Subcutaneous preadipocyte (primary cell): ENCODE measurements around the gene MACROD2. TPM values are rescaled to one million over a fixed set of nuclear protein-coding genes. Genes with fewer than 3 reads are reported as not detected.

Source experiments
- small RNA-seq: library from RNA; depleted of rRNA; stranded (forward); fragments of <200 nt; gene quantifications from one replicate; pipeline ENCODE3, GENCODE V24; 2012
- total RNA-seq: library from RNA; depleted of rRNA; stranded (reverse); fragments of >200 nt; gene quantifications from 2 replicates; pipeline ENCODE4 v1.2.3, GENCODE V29; 2012

The MACROD2 gene
- total RNA-seq = 0.78 TPM in 1 of 2 replicates, not detected in the other

GRCh38 chr20:13995086-13995665, at the start of gene MACROD2:
MACROD2 (plus strand) TSS chr20:13995516.

GRCh38 chr20:13990465-13990864, 4.9 kb upstream of the MACROD2 start, which contains the start of gene SEL1L2:
SEL1L2 (minus strand) TSS chr20:13990614; CDS start chr20:13990534, 80 bp downstream.

GRCh38 chr20:14337400-14338171, 342.3 kb downstream of the MACROD2 start, which contains the start of gene FLRT3:
FLRT3 (minus strand) TSS chr20:14337612; CDS start chr20:14327506, 10,106 bp downstream.

Small RNAs within 50 kb of the gene (small RNA-seq; reads per million reads assigned to genes)
- gene RN7SL864P (not detected), gene RNA5SP475 (not detected), gene RNU6-1159P (not detected), gene RNU6-115P (0.14 reads per million), gene RNU6-228P (0.08 reads per million), gene RNU6-278P (not detected), gene RPS3P1 (not detected)

Other genes with a start within 250 kb of the MACROD2 start
- 8.1 and 13.1 TPM in 2 replicates for gene ESF1, start 210.6 kb upstream of the MACROD2 start, total RNA-seq
- gene NDUFAF5, start 210.5 kb upstream of the MACROD2 start, total RNA-seq = 12.5 and 13.9 TPM in 2 replicates
- gene SEL1L2, start 4.9 kb upstream of the MACROD2 start, total RNA-seq = not detected in 2 replicates